Pulmonary artery endothelial cell (primary cell): ENCODE results near the gene LRP6. TPM values are rescaled to one million over a fixed set of nuclear protein-coding genes. Genes with fewer than 3 reads are reported as not detected.
"Not testable (repeated sequence)": the region's sequence is repeated elsewhere in the genome, so short reads cannot be mapped to it uniquely, and the experiment has no call there.

Experiments used
- DNase-seq: peaks from one replicate; pipeline ENCODE4 v3.0.0-alpha.2; 2011; ENCODE audit warnings: low read depth, low spot score
- total RNA-seq: library from RNA; depleted of rRNA; stranded (reverse); fragments of >200 nt; gene quantifications from 2 replicates; pipeline ENCODE4 v1.2.3, GENCODE V29; 2014

Gene LRP6
- total RNA-seq: 36.8 and 46.3 TPM in 2 replicates

GRCh38 chr12:12266873-12267741 lies at the start of gene LRP6:
LRP6 (minus strand) TSS chr12:12267044; CDS start chr12:12266735, 309 bp downstream.
- DNase-seq: peak; percentile 84

GRCh38 chr12:12315838-12316237 lies 49.0 kb upstream of the LRP6 start:
- DNase-seq: no peak

DNA sequence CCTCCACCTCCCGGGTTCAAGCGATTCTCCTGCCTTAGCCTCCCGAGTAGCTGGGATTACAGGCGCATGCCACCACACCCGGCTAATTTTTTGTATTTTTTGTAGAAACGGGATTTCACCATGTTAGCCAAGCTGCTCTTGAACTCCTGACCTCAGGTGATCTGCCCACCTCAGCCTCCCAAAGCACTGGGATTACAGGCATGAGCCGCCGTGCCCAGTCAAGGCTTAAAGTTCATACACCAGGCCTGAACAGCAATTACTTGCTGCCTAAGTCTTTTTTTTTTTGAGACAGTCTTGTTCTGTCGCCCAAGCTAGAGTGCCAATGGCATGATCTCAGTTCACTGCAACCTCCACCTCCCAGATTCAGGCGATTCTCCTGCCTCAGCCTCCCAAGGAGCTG lies 43.9 kb upstream of the LRP6 start:
- DNase-seq: not testable (repeated sequence)

DNA sequence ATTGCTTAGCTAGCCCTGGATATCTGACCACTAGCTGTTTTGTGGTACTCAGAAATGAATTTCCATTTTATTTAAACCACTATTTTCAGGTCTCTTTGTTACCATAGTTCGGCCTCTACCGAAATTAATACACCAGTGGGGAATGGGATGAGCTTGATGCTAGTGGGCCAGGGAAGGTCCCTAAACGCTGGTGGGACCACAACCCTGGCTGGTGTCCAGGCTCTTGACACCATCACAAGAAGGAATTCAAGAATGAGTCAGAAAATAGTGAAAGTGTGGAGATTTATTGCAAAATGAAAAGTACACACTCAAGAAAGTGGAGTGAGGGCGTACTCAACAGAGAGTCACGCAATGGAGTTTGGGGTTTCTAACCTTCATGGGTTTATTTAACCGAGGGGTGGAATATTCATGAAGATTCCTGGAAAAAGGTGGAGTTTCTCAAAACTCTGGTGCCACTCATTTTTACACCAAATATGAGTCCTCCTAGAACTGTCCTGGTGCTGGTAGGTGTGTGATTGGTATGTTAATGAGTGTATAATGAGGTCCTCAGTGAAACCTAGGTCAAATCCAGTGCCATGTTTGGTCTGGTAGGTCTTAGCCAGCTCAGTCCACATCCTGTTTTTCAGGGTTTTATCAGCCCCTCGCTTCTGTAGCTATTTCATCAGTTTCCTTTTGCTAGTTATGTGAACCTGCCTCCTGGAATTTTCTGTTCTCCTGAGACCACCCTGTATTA lies 38.9 kb upstream of the LRP6 start:
- no peak for DNase-seq

GRCh38 chr12:12302976-12303375 lies 36.1 kb upstream of the LRP6 start:
- DNase-seq: no peak

GRCh38 chr12:12301122-12301521 lies 34.3 kb upstream of the LRP6 start:
- DNase-seq: no peak

DNA sequence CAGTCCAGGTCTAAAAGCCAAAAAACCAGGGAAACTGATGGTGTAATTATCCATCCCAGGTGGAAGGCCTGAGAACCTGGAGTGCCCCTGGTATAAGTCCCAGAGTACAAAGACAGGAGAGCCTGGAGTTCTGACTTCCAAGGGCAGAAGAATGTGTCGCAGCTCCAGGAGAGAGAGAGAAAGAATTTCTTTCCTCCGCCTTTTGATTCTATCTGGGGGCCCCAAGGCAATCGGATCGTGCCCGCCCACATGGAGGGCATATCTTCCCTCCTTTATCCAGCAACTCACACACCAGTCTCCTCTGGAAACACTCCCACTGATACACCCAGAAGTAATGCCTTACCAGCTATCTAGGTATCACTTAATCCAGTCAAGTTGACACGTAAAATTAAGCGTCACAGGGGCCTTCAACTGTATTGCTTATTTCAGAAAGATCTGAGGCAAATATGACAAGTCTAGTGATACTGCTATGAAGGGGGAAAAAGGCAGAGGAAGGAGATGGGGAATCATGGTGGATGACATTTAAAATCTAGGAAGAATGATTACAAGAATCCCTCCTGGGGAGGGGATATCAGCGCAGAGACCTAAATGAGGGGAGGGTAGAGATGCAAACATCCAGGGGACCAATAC lies 30.5 kb upstream of the LRP6 start:
- DNase-seq: no peak

DNA sequence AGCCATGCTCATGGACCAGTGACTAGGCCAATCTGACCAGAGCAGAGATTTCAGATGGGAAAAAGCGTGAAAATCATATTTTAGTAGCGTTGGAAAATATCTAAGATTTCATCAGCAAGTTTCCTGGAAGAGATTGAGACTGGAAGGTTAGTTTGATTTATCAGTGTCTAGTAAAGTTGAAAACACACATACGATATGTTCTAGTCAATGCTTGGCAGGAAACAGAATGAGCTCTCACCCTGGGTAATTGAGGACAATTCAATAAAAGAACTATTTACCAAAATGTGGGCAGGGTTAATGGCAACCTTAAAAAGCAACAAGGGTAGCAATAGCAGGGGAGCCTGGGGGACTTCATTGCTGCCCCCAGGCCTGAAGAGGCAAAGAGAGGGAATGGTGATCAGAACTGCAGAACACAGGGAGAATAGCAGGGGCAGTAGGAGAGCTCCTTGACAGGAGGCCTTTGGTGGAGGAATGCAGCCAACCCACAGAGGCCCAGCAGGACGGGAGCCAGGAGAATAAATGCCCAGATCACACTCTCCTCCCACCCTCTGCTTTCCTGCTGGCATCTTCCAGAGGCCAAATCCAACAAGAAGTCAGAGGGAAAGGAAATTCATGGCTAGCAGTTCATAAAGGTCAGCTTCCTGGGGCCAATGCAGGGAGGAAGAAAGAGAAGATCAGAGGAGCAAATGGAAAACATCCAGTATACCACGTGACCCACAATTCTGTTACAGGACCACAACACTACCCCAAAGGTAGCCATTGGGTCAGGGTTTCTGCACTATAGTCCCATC lies 27.6 kb upstream of the LRP6 start:
- DNase-seq: peak; percentile 7

DNA sequence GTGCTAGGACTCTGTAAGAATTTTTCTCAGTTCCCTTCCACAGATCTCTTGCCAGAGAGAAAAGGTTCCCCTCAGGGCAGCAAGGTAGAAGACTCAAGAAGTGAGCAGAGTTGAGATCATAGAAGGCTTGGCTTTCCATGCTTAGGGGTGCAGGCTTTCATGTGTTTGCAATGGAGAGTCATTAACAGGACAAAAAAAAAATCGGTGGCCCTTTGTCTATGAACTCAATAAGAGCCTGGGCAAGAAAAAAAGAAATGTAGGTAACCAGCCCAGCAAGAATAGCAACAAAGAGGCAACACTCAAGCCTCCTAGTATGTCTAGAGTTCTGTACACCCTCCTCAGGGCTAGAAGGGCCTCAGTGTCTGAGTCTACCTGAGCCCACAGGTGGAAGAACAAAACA lies 23.4 kb upstream of the LRP6 start:
- no peak for DNase-seq

GRCh38 chr12:12286441-12286840 lies 19.6 kb upstream of the LRP6 start:
- DNase-seq: no peak

DNA sequence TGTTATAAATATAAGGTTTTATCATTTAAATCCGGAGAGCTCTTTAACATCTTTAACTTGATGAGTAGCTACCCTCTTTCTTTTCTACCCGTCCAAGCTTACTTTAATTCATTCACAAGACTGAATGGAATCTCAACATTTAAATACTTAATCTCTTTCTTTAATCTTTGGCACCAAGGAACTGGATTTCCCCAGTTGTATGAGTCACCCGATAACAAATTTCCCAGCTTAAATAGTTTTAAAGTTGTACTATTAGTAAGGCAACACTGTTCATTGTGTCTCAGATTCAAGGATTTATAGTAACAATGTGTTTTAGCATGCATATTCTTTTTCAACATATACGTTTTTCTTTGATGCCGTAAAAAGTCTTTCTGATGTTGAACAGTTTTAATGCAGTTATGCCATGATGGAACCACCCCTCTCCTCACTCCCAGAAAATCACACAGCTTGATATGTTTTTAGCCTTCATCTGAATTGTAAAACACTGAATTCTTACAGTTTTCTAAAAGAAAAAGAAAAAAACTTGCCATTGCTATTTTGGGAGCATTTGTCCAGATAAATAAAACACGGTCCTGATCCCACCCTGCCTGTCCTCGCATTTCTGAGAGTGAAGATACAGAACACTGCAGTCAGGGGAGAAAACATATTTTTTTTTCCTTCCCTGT lies 16.0 kb upstream of the LRP6 start:
- no peak for DNase-seq

GRCh38 chr12:12282202-12282601 lies 15.4 kb upstream of the LRP6 start:
- DNase-seq: no peak

GRCh38 chr12:12281134-12281533 lies 14.3 kb upstream of the LRP6 start:
- no peak for DNase-seq

GRCh38 chr12:12278899-12279298 lies 12.1 kb upstream of the LRP6 start:
- DNase-seq: no peak

- DNase-seq: no peak
Observed at GRCh38 chr12:12275874-12276273, 9.0 kb upstream of the LRP6 start.

DNA sequence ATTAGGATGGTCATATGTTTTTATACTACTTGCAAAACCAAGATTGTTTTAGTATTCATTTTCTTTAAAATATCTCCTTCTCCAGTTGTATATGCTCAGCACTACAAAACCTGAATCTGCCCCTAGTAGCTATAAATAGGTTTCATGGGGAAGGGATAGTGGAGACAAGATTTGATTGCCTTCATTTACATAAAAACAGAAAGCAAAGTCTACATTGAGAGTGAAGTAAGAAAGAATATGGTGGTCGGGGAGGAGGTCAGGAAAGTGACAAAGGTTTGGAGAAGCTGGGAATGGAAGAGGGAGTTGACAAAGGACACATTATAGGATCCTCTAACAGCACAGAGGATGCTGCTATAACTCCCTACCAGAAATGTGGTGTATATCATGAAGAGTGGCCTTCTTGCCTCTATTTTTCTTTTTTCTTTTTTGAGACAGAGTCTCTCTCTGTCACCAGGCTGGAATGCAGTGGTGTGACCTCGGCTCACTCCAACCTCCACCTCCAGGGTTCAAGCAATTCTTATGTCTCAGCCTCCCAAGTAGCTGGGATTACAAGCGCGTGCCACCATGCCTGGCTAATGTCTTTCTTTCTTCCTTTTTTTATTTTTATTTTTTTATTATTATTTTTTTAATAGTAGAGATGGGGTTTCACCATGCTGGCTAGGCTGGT lies 6.6 kb upstream of the LRP6 start:
- no peak for DNase-seq

- DNase-seq: no peak
Observed at GRCh38 chr12:12272869-12273268, 6.0 kb upstream of the LRP6 start.

- DNase-seq: no peak
Observed at GRCh38 chr12:12270226-12270625, 3.4 kb upstream of the LRP6 start.

- no peak for DNase-seq
Observed at GRCh38 chr12:12267742-12268200, 927 bp upstream of the LRP6 start.

DNA sequence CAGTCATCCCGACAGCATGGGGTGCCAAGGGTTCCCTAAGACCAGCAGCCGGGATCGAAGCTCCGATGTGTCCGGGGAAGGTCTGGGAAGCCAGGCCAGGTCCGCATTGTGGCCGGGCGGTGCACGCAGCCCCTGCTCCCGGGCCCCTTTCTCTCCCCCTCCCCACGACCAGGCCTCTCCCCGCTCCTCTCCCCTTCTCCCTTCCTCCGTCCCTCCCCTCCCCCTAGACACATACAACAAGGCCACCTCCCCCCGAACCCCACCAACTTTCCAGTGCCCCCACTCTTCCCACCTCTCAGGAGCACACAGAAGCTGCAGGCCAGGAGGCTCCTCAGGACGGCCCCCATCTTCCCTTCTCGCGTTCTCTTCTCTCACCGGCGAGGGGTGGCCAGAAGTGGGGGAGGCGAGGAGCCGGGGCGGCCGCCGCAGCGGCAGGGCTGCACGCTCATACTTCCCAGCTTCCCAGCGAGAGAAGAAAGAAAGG lies 413 bp downstream of the LRP6 start:
- no peak for DNase-seq
